H4 (cell line): ENCODE results near the gene ZC3H13. TPM values are rescaled to one million over a fixed set of nuclear protein-coding genes. Genes with fewer than 3 reads are reported as not detected.

Experiments
- DNase-seq: peaks from one replicate; pipeline ENCODE4 v3.0.0-alpha.2; 2015; ENCODE audit warnings: low spot score
- total RNA-seq: library from RNA; depleted of rRNA; stranded (reverse); fragments of >200 nt; shearing (Covaris generic); gene quantifications from 2 replicates; pipeline ENCODE4 v1.2.3, GENCODE V29; 2014

The ZC3H13 gene
- total RNA-seq, 1 experiment from 2014 or later, result 6.2 TPM

DNA sequence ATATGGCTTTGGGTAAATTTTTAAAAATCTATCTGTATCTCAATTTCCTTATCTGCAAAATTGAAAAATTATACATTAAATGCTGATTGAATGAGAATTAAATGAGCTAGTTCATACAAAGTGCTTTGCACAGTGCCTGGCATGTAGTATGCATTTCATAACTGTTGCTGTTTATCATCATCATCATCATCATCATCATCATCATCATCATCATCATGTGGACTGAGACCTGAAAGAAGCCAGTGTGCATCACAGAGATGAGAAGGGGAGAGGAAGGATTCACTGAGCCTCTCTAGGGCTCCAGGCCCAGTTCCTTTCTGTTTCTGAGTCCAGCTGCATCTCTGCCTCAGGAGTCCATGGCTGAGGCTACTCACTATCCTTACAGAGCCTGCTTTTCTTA lies 6.9 kb upstream of the ZC3H13 start:
- DNase-seq, result no peak

GRCh38 chr13:46058268-46058667 lies 5.7 kb upstream of the ZC3H13 start:
- no peak for DNase-seq

GRCh38 chr13:46057256-46058015 lies 4.9 kb upstream of the ZC3H13 start:
- DNase-seq, result no peak

- DNase-seq, result no peak
These were observed 841 bp upstream of the ZC3H13 start for GRCh38 chr13:46053162-46054012.

DNA sequence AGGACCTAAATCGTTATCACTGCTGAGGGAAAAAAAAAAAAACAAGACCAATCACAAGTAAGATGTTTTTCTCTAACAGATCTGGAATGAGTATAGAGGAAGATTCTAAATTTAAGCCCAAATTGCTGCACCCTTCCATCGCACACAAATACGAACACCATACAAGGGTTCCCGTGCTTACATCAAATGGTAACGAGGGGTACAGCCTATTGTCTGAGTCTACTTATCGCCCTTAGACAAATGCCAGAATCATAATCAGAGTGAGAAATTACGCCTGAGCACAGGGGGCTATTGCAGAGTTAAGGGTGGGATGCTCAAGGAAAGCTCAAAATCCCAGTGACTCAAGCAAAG lies 603 bp downstream of the ZC3H13 start:
- DNase-seq, result no peak

DNA sequence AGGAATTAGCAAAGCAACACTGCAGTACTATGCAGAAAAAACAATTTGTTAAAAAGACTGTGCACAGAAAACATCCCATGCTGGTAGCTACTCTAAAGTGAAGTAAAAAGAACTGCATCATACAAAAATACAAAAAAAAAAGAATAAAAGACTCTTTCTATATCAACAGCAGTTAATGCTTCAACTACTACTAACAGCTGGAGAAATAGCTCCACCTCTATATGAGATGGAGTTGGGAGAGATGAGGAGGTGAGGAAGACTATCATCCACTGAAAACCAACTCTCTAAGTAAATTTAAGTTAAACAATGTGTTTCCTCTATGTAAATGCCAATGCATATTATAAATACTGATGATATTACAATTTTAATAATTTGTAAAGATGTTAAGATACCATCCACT lies 1.8 kb downstream of the ZC3H13 start:
- DNase-seq, result no peak

DNA sequence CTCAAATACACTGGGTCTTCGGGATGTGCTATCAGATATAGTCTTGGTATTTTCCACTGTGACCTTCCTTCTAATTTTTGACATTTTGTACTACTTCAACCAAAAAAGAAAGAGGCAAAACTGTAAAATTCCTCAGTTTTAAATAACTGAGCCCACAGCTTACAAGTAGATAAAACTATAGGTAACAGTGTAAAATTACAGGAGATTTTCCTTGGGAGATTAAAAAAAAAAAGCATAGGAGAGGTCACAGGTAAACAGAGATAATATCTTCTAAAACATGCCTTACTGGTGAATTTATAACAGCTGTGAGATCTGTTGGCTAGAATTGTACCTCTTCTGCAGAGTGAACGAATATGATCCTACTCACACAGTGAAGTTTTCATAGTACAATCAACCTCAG lies 7.1 kb downstream of the ZC3H13 start:
- no peak for DNase-seq

- DNase-seq, result no peak
These were observed 8.9 kb downstream of the ZC3H13 start for GRCh38 chr13:46043647-46044046.

GRCh38 chr13:46041419-46041839 lies 11.1 kb downstream of the ZC3H13 start:
- no peak for DNase-seq

GRCh38 chr13:46040763-46041162 lies 11.8 kb downstream of the ZC3H13 start:
- DNase-seq, result no peak

DNA sequence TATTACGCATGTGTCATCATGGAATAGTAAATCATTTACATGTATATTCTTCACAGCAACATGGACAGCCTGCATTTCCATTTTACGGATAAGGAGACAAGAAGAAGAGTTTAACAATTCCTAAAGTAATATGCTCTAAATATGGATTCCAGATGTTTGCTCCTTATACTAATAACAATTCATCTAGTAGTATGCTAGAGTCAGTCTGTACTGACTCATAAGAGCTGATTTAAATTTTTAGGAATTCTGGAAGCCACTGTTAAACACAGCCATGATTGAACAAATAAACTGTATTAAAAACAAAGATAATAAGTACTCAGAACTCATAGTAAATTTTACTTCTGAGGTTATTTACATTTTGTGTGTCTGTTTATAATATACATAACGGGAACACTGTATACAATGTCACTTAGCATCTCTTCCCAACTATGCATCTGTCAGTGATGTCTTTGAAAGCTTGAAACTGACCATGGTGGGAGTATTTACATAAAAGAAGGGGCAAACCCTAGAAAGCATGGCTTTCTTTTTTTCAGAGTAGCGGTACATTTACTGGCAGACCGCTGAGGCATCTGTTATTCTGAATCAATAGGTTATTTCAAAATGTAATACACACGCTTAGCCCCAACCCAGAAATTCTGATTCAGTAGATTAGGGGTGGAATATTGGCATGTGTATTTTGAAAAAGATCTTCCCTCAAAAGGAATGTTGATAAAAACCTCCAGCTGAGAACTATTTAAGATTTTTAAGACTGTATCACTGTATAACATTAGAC lies 12.9 kb downstream of the ZC3H13 start:
- no peak for DNase-seq

GRCh38 chr13:46038296-46038695 lies 14.2 kb downstream of the ZC3H13 start:
- no peak for DNase-seq

DNA sequence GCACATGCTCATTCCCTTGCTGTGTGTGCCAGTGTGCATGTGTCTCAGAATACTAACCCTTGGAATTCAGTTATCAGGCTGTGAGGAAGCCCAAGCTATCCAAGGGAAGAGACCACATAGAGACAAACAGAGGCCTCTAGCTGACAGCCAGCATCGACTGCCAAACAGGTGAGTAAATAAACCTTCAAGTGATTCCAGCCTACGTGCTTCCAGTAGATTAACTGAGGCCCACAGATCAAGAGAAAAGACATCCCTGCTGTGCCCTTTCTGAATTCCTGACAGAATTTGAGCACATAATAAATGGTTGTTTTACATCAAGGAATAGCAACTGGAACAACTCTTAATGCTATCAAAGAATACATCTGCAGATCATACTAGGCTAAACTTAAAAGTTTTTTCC lies 17.5 kb downstream of the ZC3H13 start:
- DNase-seq, result no peak

GRCh38 chr13:46032341-46032740 lies 20.2 kb downstream of the ZC3H13 start:
- DNase-seq, result no peak

- no peak for DNase-seq
These were observed 20.8 kb downstream of the ZC3H13 start for GRCh38 chr13:46031581-46032263.

- DNase-seq, result no peak
These were observed 27.4 kb downstream of the ZC3H13 start for GRCh38 chr13:46025157-46025556.

GRCh38 chr13:46022481-46022880 lies 30.1 kb downstream of the ZC3H13 start:
- no peak for DNase-seq

GRCh38 chr13:46016216-46016615 lies 36.3 kb downstream of the ZC3H13 start:
- DNase-seq, result no peak

DNA sequence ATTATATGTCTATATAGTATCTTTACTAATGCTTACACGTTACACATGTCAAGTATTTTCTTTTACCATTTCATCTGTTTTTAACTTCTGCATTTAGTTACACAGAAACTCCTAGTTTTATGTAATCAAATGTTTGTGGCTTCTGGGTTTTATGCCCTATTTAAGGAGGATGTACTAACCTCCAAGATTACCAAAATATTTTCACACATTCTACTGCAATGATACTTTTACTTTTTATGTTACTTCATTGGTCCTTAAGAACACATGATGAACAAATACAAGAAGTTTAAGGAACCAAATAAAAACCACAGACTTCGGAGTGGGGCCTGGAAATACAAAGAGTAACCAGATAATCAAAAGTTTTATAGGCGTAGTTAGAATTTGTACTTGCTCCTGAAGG lies 37.2 kb downstream of the ZC3H13 start:
- DNase-seq, result no peak

- DNase-seq, result no peak
These were observed 40.1 kb downstream of the ZC3H13 start for GRCh38 chr13:46012404-46012803.

DNA sequence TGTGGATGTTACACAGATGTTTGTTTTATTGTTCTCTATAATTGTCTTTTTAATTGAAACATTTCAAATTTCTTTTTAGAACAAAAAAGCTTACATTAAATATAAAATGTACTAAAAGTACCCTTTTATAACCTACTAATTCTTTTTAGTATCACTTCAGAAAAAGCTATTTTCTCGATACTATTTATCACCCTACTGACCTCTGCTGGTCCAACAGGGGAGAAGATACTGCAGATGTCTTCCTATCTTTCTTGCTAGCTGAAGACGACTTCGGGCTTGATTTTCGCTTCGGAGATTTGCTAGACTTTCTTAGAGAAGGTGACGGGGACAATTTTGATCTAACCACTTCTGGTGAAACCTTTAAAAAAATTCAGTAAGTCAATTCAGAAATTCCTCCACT lies 42.4 kb downstream of the ZC3H13 start:
- DNase-seq, result peak; percentile 2

- DNase-seq, result no peak
These were observed 43.9 kb downstream of the ZC3H13 start for GRCh38 chr13:46008631-46009030.
